Dedifferentiated amniotic fluid mesenchymal stem cell (primary cell): ENCODE measurements around the gene DIO2.

ENCODE experiments used
- DNase-seq: peaks from one replicate; pipeline ENCODE4 v3.0.0-alpha.2; 2016; ENCODE audit errors: extremely low spot score

The DIO2 gene

GRCh38 chr14:80167793-80168448 is 43.4 kb downstream of the DIO2 start:
- no peak for DNase-seq

DNA sequence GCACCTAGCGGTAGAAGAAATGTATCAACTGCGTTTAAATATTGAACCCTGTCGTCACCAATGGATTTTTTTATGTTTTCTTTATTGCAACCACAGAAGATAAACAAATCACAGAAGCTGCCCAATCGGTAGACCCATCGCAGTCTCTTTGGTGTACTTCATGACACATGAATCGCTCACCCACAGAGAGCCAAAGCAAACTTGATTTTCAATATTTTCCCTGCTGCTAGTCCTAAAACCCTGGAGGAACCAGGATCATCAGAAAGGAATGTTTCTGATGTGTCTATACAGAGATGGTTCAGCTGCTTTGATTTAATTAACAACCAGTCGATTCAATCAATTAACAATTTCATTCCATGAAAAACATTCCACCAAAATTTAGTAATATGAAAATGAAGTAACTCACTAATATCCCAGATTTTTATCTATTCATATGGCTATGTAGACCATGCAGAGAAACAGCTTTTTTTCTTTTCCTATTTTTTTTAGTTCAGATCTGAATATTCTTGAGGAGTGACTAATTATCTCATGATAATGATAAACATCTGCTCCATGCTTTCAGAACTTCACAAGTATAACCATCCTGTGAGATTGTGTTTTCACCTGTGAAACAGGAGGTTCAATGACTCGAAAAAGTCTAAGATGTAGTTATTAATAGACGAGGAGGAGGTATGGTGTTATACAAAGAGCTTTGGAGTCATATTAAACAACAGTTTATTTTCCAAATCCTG is 46.1 kb downstream of the DIO2 start:
- peak; percentile 34 for DNase-seq

GRCh38 chr14:80152763-80153162 is 58.5 kb downstream of the DIO2 start:
- no peak for DNase-seq

DNA sequence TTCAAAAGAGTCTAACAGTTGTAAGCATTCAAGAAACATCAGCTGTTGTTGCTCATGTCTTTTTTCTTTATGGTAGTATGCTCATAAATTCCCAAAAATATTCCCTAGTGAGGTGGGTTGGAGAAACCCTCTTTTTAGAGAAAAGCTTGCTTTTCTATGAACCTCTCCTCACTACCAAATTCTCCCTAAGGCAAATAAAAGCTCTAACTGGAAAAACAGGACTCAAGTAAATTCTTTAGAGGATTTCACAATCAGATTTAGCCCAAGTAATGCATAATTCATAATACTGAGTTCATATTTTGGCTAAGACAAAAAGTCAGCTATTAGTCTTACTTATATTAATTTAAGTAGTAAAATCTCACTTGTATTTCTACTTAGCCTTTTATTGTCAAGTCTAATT is 59.1 kb downstream of the DIO2 start:
- DNase-seq: peak; percentile 27

GRCh38 chr14:80150301-80150700 is 61.0 kb downstream of the DIO2 start:
- DNase-seq: no peak
